ENCODE results near the gene TECPR2. TPM values are rescaled to one million over a fixed set of nuclear protein-coding genes. Genes with fewer than 3 reads are reported as not detected.

The TECPR2 gene
- polyA plus RNA-seq, 1 donor (not counting 4 experiments of a cell fraction or from before 2014, with no cell fraction given) = 8.3 TPM

DNA sequence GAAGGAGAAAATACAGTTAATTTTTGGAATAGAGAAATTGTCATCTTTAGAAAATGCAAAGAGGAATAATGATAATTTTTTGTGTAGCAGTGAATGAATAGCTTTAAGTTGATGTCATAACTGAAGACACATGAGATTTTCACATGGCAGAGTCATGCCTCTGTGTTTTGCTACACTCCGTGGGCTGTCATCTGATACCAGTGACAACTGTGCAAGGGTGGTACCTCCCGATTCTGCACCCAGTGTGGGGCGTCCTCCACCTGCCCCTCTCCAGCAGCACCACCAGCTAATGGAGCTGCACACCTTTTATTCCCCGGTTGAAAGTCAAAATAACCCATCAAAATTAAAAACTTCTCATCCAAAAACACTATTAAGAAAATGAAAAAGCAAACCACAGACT, 99.7 kb downstream of the TECPR2 start:
- Histone ChIP-seq H3K9ac (ENCODE audit: control insufficient read depth, extremely low read depth, insufficient read depth, low read length) (no peak overlapping the region), H2AFZ (ENCODE audit: control insufficient read depth, low read length) (no peak overlapping the region), H3K27me3 (ENCODE audit: control insufficient read depth, extremely low read depth, insufficient read depth, low read length) (no peaks in the 10 kb centered on the region), H3K79me2 (ENCODE audit: control insufficient read depth, insufficient read depth, low read length) (no peaks in the 10 kb centered on the region), H3K36me3 (ENCODE audit: control insufficient read depth in 2 of 2, extremely low read depth in 1 of 2, insufficient read depth in 2 of 2, low read length in 2 of 2) (peaks cover 6 to 8% of the 10 kb centered on the region in 2 experiments), H3K9me3 (ENCODE audit: control insufficient read depth, low read depth, low read length) (no peaks in the 10 kb centered on the region), H3K4me1 (ENCODE audit: control insufficient read depth, extremely low read depth, insufficient read depth, low read length) (no peaks in the 10 kb centered on the region), H4K20me1 (ENCODE audit: control insufficient read depth, extremely low read depth, insufficient read depth, low read length) (no peaks in the 10 kb centered on the region), H3K9me1 (ENCODE audit: control insufficient read depth, extremely low read depth, insufficient read depth, low read length) (peaks cover 2% of the 10 kb centered on the region), H3K27ac (ENCODE audit: control insufficient read depth, insufficient read depth, low read length) (no peak overlapping the region), H3K4me2 (ENCODE audit: control insufficient read depth, extremely low read depth, insufficient read depth, low read depth, low read length) (no peak overlapping the region), H3K4me3 (ENCODE audit: control insufficient read depth in 2 of 3, extremely low read depth in 1 of 3, insufficient read depth in 2 of 3, low read depth in 1 of 3, low read length in 3 of 3) (no peak overlapping the region)
- TF ChIP-seq, protein P1, sequence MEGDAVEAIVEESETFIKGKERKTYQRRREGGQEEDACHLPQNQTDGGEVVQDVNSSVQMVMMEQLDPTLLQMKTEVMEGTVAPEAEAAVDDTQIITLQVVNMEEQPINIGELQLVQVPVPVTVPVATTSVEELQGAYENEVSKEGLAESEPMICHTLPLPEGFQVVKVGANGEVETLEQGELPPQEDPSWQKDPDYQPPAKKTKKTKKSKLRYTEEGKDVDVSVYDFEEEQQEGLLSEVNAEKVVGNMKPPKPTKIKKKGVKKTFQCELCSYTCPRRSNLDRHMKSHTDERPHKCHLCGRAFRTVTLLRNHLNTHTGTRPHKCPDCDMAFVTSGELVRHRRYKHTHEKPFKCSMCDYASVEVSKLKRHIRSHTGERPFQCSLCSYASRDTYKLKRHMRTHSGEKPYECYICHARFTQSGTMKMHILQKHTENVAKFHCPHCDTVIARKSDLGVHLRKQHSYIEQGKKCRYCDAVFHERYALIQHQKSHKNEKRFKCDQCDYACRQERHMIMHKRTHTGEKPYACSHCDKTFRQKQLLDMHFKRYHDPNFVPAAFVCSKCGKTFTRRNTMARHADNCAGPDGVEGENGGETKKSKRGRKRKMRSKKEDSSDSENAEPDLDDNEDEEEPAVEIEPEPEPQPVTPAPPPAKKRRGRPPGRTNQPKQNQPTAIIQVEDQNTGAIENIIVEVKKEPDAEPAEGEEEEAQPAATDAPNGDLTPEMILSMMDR (optimal IDR thresholded peaks at IDR 0.05 in 1 of 3, IDR thresholded peaks at IDR 0.05 in 1 of 3, conservative IDR thresholded peaks at IDR 0.05 in 1 of 3; ENCODE audit: extremely low read depth in 1 of 3, insufficient read depth in 2 of 3, low read length in 3 of 3) = no peak
- TF ChIP-seq EZH2 (IDR thresholded peaks at IDR 0.05; ENCODE audit: low read length) = no peak
- dilution Hi-C loops (cut with MboI; ENCODE audit: extremely low pct_ligation_motif_present, low sequenced_read_pairs) = no loop called here
- no peak for FAIRE-seq
- DNase-seq (ENCODE audit: low read depth, low spot score) = no peak

DNA sequence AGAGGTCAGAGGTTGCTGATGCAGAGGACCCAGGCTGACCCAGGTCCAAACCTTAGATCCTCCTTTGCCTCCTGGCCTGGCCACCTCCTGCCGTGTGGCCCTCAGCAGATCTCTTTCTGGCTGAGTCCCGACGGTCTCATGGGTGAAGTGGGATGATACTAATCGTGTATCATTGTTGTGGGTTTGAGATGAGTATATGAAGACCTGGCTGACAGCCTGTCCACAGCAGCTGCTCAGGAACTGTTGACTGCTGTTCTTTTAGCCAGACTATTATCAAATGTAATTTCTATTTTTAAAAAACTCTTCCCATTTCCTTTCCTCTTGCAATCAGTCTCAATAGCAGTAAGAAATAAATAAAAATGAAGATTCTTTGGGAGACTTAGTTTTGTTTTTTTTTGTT, 101.3 kb downstream of the TECPR2 start:
- Histone ChIP-seq H3K9me1 (ENCODE audit: control insufficient read depth, extremely low read depth, insufficient read depth, low read length) (peaks cover 2% of the 10 kb centered on the region), H2AFZ (ENCODE audit: control insufficient read depth, low read length) (no peak overlapping the region), H3K27ac (ENCODE audit: control insufficient read depth, insufficient read depth, low read length) (no peak overlapping the region), H3K79me2 (ENCODE audit: control insufficient read depth, insufficient read depth, low read length) (no peaks in the 10 kb centered on the region), H3K4me3 (ENCODE audit: control insufficient read depth in 2 of 3, extremely low read depth in 1 of 3, insufficient read depth in 2 of 3, low read depth in 1 of 3, low read length in 3 of 3) (no peak overlapping the region), H3K9ac (ENCODE audit: control insufficient read depth, extremely low read depth, insufficient read depth, low read length) (no peak overlapping the region), H3K36me3 (ENCODE audit: control insufficient read depth in 2 of 2, extremely low read depth in 1 of 2, insufficient read depth in 2 of 2, low read length in 2 of 2) (peaks cover 6% of the 10 kb centered on the region in 2 experiments), H4K20me1 (ENCODE audit: control insufficient read depth, extremely low read depth, insufficient read depth, low read length) (no peaks in the 10 kb centered on the region), H3K9me3 (ENCODE audit: control insufficient read depth, low read depth, low read length) (no peaks in the 10 kb centered on the region), H3K4me1 (ENCODE audit: control insufficient read depth, extremely low read depth, insufficient read depth, low read length) (no peaks in the 10 kb centered on the region), H3K4me2 (ENCODE audit: control insufficient read depth, extremely low read depth, insufficient read depth, low read depth, low read length) (no peak overlapping the region), H3K27me3 (ENCODE audit: control insufficient read depth, extremely low read depth, insufficient read depth, low read length) (no peaks in the 10 kb centered on the region)
- DNase-seq (ENCODE audit: low read depth, low spot score) (no peak), FAIRE-seq (no peak)
- dilution Hi-C loops (cut with MboI; ENCODE audit: extremely low pct_ligation_motif_present, low sequenced_read_pairs) = no loop called here
- TF ChIP-seq, protein P1 (optimal IDR thresholded peaks at IDR 0.05 in 1 of 3, IDR thresholded peaks at IDR 0.05 in 1 of 3, conservative IDR thresholded peaks at IDR 0.05 in 1 of 3; ENCODE audit: extremely low read depth in 1 of 3, insufficient read depth in 2 of 3, low read length in 3 of 3) = no peak
- no peak for TF ChIP-seq EZH2 (IDR thresholded peaks at IDR 0.05; ENCODE audit: low read length)
